GM19328 (cell line): Measurements from ENCODE around the gene OTOS.

Experiments used
- ATAC-seq: cut with Tn5 transposase; IDR thresholded peaks from one replicate; pipeline ENCODE4 v1.9.1; 2021; ENCODE audit warnings: mild to moderate bottlenecking, moderate library complexity; ENCODE audit not compliant: unreplicated experiment

The OTOS gene

GRCh38 chr2:240154606-240155005 is 14.1 kb upstream of the OTOS start:
- ATAC-seq: no peak

GRCh38 chr2:240153418-240153817 is 13.0 kb upstream of the OTOS start:
- ATAC-seq: no peak

- no peak for ATAC-seq
Measured at GRCh38 chr2:240151477-240152031, 11.1 kb upstream of the OTOS start.

GRCh38 chr2:240149943-240150784 is 9.7 kb upstream of the OTOS start:
- ATAC-seq: no peak

- no peak for ATAC-seq
Measured at GRCh38 chr2:240147911-240148587, 7.6 kb upstream of the OTOS start.

- no peak for ATAC-seq
Measured at GRCh38 chr2:240147382-240147781, 6.9 kb upstream of the OTOS start.

- no peak for ATAC-seq
Measured at GRCh38 chr2:240146627-240147278, 6.3 kb upstream of the OTOS start.

- ATAC-seq: no peak
Measured at GRCh38 chr2:240146141-240146561, 5.7 kb upstream of the OTOS start.

GRCh38 chr2:240145461-240145860 is 5.0 kb upstream of the OTOS start:
- no peak for ATAC-seq

GRCh38 chr2:240144649-240145261 is 4.3 kb upstream of the OTOS start:
- no peak for ATAC-seq

GRCh38 chr2:240143801-240144648 is 3.6 kb upstream of the OTOS start:
- no peak for ATAC-seq

- ATAC-seq: no peak
Measured at GRCh38 chr2:240143276-240143675, 2.8 kb upstream of the OTOS start.

- no peak for ATAC-seq
Measured at GRCh38 chr2:240142859-240143258, 2.4 kb upstream of the OTOS start.

GRCh38 chr2:240142256-240142775 is 1.9 kb upstream of the OTOS start:
- no peak for ATAC-seq

- no peak for ATAC-seq
Measured at GRCh38 chr2:240141736-240142135, 1.3 kb upstream of the OTOS start.

- no peak for ATAC-seq
Measured at GRCh38 chr2:240140920-240141319, 462 bp upstream of the OTOS start.

- no peak for ATAC-seq
Measured at GRCh38 chr2:240139666-240140393, 628 bp downstream of the OTOS start.

GRCh38 chr2:240139011-240139441 is 1.4 kb downstream of the OTOS start:
- ATAC-seq: no peak
